DND-41 (cell line): ENCODE data around the gene AMIGO2.

ENCODE experiments used
- ATAC-seq: fragments of 200-7000 bp; cut with Tn5 transposase; 3 replicates; pipeline ENCODE4 v1.9.1; 2021; ENCODE audit warnings: low read depth; ENCODE audit not compliant: insufficient read depth
- DNase-seq: peaks from one replicate; pipeline ENCODE4 v3.0.0-alpha.2; 2020
- H2AFZ ChIP-seq: 2 replicates; pipeline ENCODE4 v1.6.0; 2012; ENCODE audit warnings: low read depth, low read length
- H3K27ac ChIP-seq: 2 replicates; pipeline ENCODE4 v1.5.1; 2012; ENCODE audit warnings: low read length, inconsistent platforms
- H3K27me3 ChIP-seq: fragments of 200-600 bp; sonication (generic); 2 replicates; pipeline ENCODE4 v1.6.0; 2012; ENCODE audit warnings: low read length, mild to moderate bottlenecking, inconsistent platforms; ENCODE audit not compliant: insufficient read depth, poor library complexity
- H3K36me3 ChIP-seq: 2 replicates; pipeline ENCODE4 v1.5.1; 2012; ENCODE audit warnings: low read length, inconsistent platforms; ENCODE audit not compliant: insufficient read depth
- H3K4me1 ChIP-seq: 2 replicates; pipeline ENCODE4 v1.5.1; 2012; ENCODE audit warnings: mild to moderate bottlenecking, low read length; ENCODE audit not compliant: insufficient read depth
- H3K4me2 ChIP-seq: 2 replicates; pipeline ENCODE4 v1.6.0; 2012; ENCODE audit warnings: mild to moderate bottlenecking, moderate library complexity, low read length, inconsistent platforms; ENCODE audit not compliant: insufficient read depth
- H3K4me3 ChIP-seq, 2 experiments: fragments of 200-600 bp in 1 of 2; shearing (Covaris generic) in 1 of 2; 2 replicates each; pipeline ENCODE4 v1.5.1; 2012 to 2016; ENCODE audit warnings: inconsistent platforms in 2 of 2, low read length in 2 of 2, mild to moderate bottlenecking in 2 of 2, low read depth in 1 of 2, moderate library complexity in 1 of 2
- H3K79me2 ChIP-seq: 2 replicates; pipeline ENCODE4 v1.6.0; 2012; ENCODE audit warnings: low read length, inconsistent platforms; ENCODE audit not compliant: insufficient read depth
- H3K9ac ChIP-seq: 2 replicates; pipeline ENCODE4 v1.6.0; 2012; ENCODE audit warnings: low read depth, mild to moderate bottlenecking, inconsistent platforms, low read length, moderate library complexity
- H3K9me3 ChIP-seq: 2 replicates; pipeline ENCODE4 v1.5.1; 2012; ENCODE audit warnings: low read length, moderate library complexity, mild to moderate bottlenecking, inconsistent platforms; ENCODE audit not compliant: insufficient read depth, severe bottlenecking
- H4K20me1 ChIP-seq: 2 replicates; pipeline ENCODE4 v1.6.0; 2012; ENCODE audit warnings: low read length; ENCODE audit not compliant: insufficient read depth
- CTCF ChIP-seq: IDR thresholded peaks from 2 replicates; pipeline ENCODE4 v1.5.1; 2012; ENCODE audit warnings: borderline replicate concordance, low read length, moderate library complexity, mild to moderate bottlenecking; ENCODE audit not compliant: poor library complexity, severe bottlenecking; ENCODE audit errors: extremely low read depth
- EZH2 ChIP-seq: IDR thresholded peaks from 3 replicates; pipeline ENCODE4 v1.6.1; 2012; ENCODE audit warnings: borderline replicate concordance, low read depth, mild to moderate bottlenecking, moderate library complexity, low read length, inconsistent platforms; ENCODE audit not compliant: severe bottlenecking

The AMIGO2 gene

GRCh38 chr12:47114481-47114892 is 34.7 kb upstream of the AMIGO2 start:
- H4K20me1 ChIP-seq, result no peaks in the 10 kb centered on the region
- H3K79me2 ChIP-seq, result no peaks in the 10 kb centered on the region
- H3K4me2 ChIP-seq, result no peak overlapping the region
- H3K4me3 ChIP-seq, result no peak overlapping the region
- H3K4me1 ChIP-seq, result no peaks in the 10 kb centered on the region
- DNase-seq (no peak), ATAC-seq (0 out of 3 replicates have a peak, but pooled peaks have one; percentile 35)
- H3K27me3 ChIP-seq, result no peaks in the 10 kb centered on the region
- H2AFZ ChIP-seq, result 0 out of 2 replicates have a peak overlapping the region, but pooled peaks have one; percentile 16
- no peak for TF ChIP-seq CTCF
- no peak for TF ChIP-seq EZH2
- no peaks in the 10 kb centered on the region for H3K36me3 ChIP-seq
- H3K9me3 ChIP-seq, result no peaks in the 10 kb centered on the region
- no peak overlapping the region for H3K27ac ChIP-seq
- H3K9ac ChIP-seq, result no peak overlapping the region

GRCh38 chr12:47112679-47113078 is 32.9 kb upstream of the AMIGO2 start:
- Histone ChIP-seq H3K4me3 (no peak overlapping the region), H3K79me2 (no peaks in the 10 kb centered on the region), H2AFZ (no peak overlapping the region), H3K27ac (no peak overlapping the region), H3K36me3 (no peaks in the 10 kb centered on the region), H3K9me3 (no peaks in the 10 kb centered on the region), H3K27me3 (no peaks in the 10 kb centered on the region), H3K4me2 (no peak overlapping the region), H4K20me1 (no peaks in the 10 kb centered on the region), H3K4me1 (no peaks in the 10 kb centered on the region), H3K9ac (no peak overlapping the region)
- DNase-seq, result no peak
- no peak for TF ChIP-seq EZH2
- no peak for ATAC-seq

GRCh38 chr12:47111854-47112253 is 32.1 kb upstream of the AMIGO2 start:
- DNase-seq, result no peak
- Histone ChIP-seq H3K4me2 (no peak overlapping the region), H4K20me1 (no peaks in the 10 kb centered on the region), H3K4me1 (no peaks in the 10 kb centered on the region), H3K79me2 (no peaks in the 10 kb centered on the region), H2AFZ (no peak overlapping the region), H3K4me3 (no peak overlapping the region), H3K36me3 (no peaks in the 10 kb centered on the region), H3K27ac (no peak overlapping the region), H3K9me3 (no peaks in the 10 kb centered on the region), H3K9ac (no peak overlapping the region), H3K27me3 (no peaks in the 10 kb centered on the region)
- ATAC-seq, result no peak
- no peak for TF ChIP-seq EZH2
- no peak for TF ChIP-seq CTCF

- H3K27me3 ChIP-seq, result no peaks in the 10 kb centered on the region
- DNase-seq (no peak), ATAC-seq (no peak)
- H3K4me3 ChIP-seq, result no peak overlapping the region
- H3K79me2 ChIP-seq, result no peaks in the 10 kb centered on the region
- H3K9ac ChIP-seq, result no peak overlapping the region
- no peak overlapping the region for H3K4me2 ChIP-seq
- no peaks in the 10 kb centered on the region for H3K4me1 ChIP-seq
- H3K36me3 ChIP-seq, result no peaks in the 10 kb centered on the region
- H3K9me3 ChIP-seq, result no peaks in the 10 kb centered on the region
- TF ChIP-seq EZH2 (no peak), CTCF (no peak)
- H4K20me1 ChIP-seq, result no peaks in the 10 kb centered on the region
- no peak overlapping the region for H3K27ac ChIP-seq
- no peak overlapping the region for H2AFZ ChIP-seq
Observed at GRCh38 chr12:47111392-47111778, 31.6 kb upstream of the AMIGO2 start.
